Loucy (cell line): ENCODE measurements around the gene PRRC2A.

Experiments used
- H2AFZ ChIP-seq: fragments of 200-600 bp; sonication (generic); 2 replicates; pipeline ENCODE4 v1.6.0; 2016; ENCODE audit warnings: antibody characterized with exemption, mild to moderate bottlenecking, low read length, moderate library complexity
- H3F3A ChIP-seq: fragments of 200-600 bp; 2 replicates; pipeline ENCODE4 v1.6.0; 2016; ENCODE audit warnings: antibody characterized with exemption, low read depth, mild to moderate bottlenecking
- H3K27me3 ChIP-seq: fragments of 200-600 bp; sonication (generic); 2 replicates; pipeline ENCODE4 v1.6.1; 2014; ENCODE audit warnings: low read length, mild to moderate bottlenecking; ENCODE audit not compliant: insufficient read depth, poor library complexity, severe bottlenecking
- H3K36me3 ChIP-seq: fragments of 200-600 bp; sonication (generic); 2 replicates; pipeline ENCODE4 v1.6.1; 2016; ENCODE audit warnings: low read length; ENCODE audit not compliant: insufficient read depth
- H3K4me1 ChIP-seq: fragments of 200-600 bp; sonication (generic); 2 replicates; pipeline ENCODE4 v1.5.1; 2014; ENCODE audit warnings: low read length, mild to moderate bottlenecking; ENCODE audit not compliant: insufficient read depth, poor library complexity, severe bottlenecking
- H3K4me2 ChIP-seq: fragments of 200-600 bp; sonication (generic); 2 replicates; pipeline ENCODE4 v1.6.0; 2014; ENCODE audit warnings: antibody characterized with exemption, low read length, low read depth, mild to moderate bottlenecking; ENCODE audit not compliant: poor library complexity, severe bottlenecking
- H3K4me3 ChIP-seq: fragments of 200-600 bp; sonication (generic); 2 replicates; pipeline ENCODE4 v1.5.1; 2014; ENCODE audit warnings: low read length, mild to moderate bottlenecking, mixed read lengths; ENCODE audit not compliant: poor library complexity, severe bottlenecking
- H3K79me2 ChIP-seq: fragments of 200-600 bp; sonication (generic); 2 replicates; pipeline ENCODE4 v1.6.1; 2014; ENCODE audit warnings: low read length; ENCODE audit not compliant: insufficient read depth
- H3K9ac ChIP-seq: fragments of 200-600 bp; sonication (generic); 2 replicates; pipeline ENCODE4 v1.6.0; 2014; ENCODE audit warnings: mild to moderate bottlenecking, low read depth, low read length, moderate library complexity; ENCODE audit not compliant: poor library complexity, severe bottlenecking
- H3K9me2 ChIP-seq: fragments of 200-600 bp; sonication (generic); replicated peaks from 2 replicates; pipeline ENCODE4 v1.6.1; 2016; ENCODE audit warnings: low read depth, low read length, mixed read lengths
- H3K9me3 ChIP-seq: fragments of 200-600 bp; sonication (generic); 2 replicates; pipeline ENCODE4 v1.6.1; 2014; ENCODE audit warnings: mild to moderate bottlenecking, antibody characterized with exemption, low read length, low read depth; ENCODE audit not compliant: insufficient read depth
- H4K20me1 ChIP-seq: fragments of 200-600 bp; sonication (generic); 2 replicates; pipeline ENCODE4 v1.6.0; 2014; ENCODE audit warnings: antibody characterized with exemption, low read length, mild to moderate bottlenecking; ENCODE audit not compliant: insufficient read depth, poor library complexity, severe bottlenecking
- EZH2phosphoT487 ChIP-seq: fragments of 200-600 bp; IDR thresholded peaks from 2 replicates; pipeline ENCODE4 v1.6.1; 2018; ENCODE audit warnings: antibody characterized with exemption, mild to moderate bottlenecking, moderate library complexity, borderline replicate concordance
- TF ChIP-seq, protein P1 (sequence below): fragments of 200-600 bp; sonication (generic); conservative IDR thresholded peaks from 2 replicates; pipeline ENCODE4 v1.5.1; 2014; ENCODE audit warnings: mild to moderate bottlenecking, antibody characterized with exemption, low read length

The PRRC2A gene

DNA sequence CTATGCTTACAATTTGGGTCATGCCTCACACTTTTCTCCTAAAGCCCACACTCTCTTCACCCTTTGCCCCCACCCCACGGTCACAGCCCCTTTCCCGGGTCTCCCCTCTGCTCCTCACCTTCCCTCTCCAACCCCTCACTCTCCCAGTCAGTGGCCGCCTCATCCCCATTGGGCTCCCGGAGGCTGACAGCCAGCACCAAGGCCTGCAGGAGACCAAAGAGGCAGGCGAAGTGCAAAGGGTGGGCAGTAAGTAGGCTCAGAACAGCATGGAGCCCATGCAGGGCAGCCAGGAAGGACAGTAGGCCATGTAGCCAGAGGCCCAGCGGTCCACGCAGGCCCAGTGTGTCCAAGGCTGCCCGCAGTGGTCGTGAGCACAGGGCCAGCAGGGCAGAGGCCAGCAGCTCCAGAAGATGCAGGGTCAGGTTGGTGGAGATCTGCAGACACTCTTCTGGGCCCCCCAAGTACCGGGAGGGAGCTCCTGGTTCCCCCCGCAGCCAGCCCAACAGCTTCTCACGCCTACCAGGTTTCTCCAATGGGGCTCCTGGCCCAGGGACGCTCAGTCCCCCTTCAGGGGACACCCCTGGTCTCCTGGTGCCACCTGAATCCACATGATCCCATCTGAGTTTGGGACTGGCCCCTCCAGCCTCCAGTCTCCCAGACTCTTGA, 38.6 kb downstream of the PRRC2A start:
- Histone ChIP-seq H3K9me2 (no peaks in the 10 kb centered on the region), H3K4me2 (peak overlapping the region; percentile 93), H3K4me3 (peak overlapping the region; percentile 92), H2AFZ (no peak overlapping the region), H3K4me1 (peaks cover 49% of the 10 kb centered on the region), H4K20me1 (peaks cover 10% of the 10 kb centered on the region), H3K27me3 (no peaks in the 10 kb centered on the region), H3K9ac (peak overlapping the region; percentile 88), H3K36me3 (no peaks in the 10 kb centered on the region), H3F3A (0 out of 2 replicates have a peak, but pooled peaks cover 4% of the 10 kb centered on the region), H3K79me2 (peaks cover 49% of the 10 kb centered on the region), H3K9me3 (no peaks in the 10 kb centered on the region)
- TF ChIP-seq, protein P1, sequence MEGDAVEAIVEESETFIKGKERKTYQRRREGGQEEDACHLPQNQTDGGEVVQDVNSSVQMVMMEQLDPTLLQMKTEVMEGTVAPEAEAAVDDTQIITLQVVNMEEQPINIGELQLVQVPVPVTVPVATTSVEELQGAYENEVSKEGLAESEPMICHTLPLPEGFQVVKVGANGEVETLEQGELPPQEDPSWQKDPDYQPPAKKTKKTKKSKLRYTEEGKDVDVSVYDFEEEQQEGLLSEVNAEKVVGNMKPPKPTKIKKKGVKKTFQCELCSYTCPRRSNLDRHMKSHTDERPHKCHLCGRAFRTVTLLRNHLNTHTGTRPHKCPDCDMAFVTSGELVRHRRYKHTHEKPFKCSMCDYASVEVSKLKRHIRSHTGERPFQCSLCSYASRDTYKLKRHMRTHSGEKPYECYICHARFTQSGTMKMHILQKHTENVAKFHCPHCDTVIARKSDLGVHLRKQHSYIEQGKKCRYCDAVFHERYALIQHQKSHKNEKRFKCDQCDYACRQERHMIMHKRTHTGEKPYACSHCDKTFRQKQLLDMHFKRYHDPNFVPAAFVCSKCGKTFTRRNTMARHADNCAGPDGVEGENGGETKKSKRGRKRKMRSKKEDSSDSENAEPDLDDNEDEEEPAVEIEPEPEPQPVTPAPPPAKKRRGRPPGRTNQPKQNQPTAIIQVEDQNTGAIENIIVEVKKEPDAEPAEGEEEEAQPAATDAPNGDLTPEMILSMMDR: no peak
- TF ChIP-seq EZH2phosphoT487: no peak

DNA sequence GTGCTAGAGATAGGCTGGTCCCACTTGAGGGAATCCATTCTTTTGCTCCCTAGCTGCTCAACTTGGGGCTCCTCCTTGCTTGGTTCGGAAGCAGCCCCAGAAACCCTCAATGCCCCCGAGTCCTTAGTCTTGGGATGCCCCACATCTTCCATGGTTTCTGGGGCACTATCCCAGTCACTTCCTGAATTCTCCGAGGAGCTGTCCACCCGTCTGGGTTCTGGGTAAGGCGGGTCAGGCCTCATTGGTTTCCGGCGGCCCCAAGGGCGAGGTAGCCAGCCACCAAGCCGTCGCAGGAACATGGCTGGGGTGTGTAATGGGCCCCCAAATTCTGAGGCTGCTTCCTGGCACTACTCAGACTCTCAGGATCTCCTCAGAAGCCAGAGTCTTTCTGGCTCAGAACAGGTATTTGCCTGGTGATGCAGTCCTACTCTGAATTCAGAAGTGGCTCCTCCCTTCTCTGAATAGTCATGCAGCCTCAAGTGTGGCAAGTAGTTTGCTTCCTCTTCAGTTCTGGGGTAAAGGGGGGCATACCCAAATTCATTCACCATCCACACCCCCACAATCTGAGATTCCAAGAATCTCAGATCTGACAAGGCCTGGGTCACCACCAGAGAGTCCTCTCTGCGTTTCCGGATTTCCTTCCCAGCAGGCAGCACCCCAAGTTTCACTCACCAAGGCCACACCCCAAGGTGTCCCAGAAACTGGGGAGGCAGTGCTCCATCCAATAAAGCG, 39.3 kb downstream of the PRRC2A start:
- Histone ChIP-seq H3K4me1 (peaks cover 51% of the 10 kb centered on the region), H3K9ac (peak overlapping the region; percentile 88), H2AFZ (no peak overlapping the region)

DNA sequence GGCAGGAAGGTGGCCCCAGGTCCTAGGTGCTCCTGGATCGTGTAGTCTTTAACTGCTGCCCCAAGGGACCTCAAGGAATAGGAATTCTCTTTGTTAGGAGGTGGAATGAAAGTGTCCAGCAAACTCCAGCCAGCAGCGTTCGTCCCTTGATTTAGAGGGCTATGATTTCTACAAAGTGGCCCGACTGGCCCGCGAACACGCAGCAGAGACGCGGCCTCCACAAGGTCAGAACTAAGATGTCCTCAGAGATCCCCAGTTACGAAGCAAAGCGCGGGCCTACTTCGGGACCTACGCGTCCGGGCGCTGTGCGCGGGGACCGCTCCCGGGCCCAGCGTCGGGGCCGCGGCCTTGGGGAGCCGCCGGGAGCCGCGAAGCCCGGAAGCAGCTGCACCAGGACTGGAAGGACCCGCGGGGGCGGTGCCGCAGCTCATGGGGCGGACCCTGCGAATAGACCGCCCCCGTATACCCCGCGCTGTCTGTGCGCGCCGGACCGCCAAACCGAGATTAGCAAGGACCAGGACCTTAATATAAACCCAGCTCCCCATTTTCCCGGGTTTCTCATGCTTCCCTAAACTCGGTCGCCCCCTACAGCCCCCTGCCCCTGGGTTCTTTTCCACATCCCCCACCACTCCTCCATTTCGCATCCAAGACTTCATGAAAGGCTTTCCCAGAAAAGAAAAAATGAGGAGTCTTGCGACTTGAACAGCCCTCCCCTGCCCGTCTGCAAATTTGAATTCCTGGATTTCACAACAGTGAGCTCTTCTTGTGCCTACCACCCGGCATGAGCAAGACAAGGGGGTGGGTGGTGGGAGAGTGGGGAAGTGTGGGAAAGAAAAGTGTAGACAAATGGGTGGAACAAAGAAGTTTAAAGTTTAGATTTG, 40.1 kb downstream of the PRRC2A start, which contains the start of gene C6orf47:
TSS of gene C6orf47 (minus strand) at position 398 of the 881 bp plus-strand sequence. CDS start 831 bp downstream, outside the sequence.
- peak within 1 kb of the TSS; percentile 50; the same call in 1 of the 2 replicates for H2AFZ ChIP-seq
- H3K27me3 ChIP-seq: no peaks in the 10 kb centered on the region
- H3F3A ChIP-seq: no peaks in the 10 kb centered on the region
- H3K9ac ChIP-seq: peak within 1 kb of the TSS; percentile 88
- peaks cover 56% of the 10 kb centered on the region for H3K79me2 ChIP-seq
- H3K4me3 ChIP-seq: peak within 1 kb of the TSS; percentile 92
- no peaks in the 10 kb centered on the region for H3K36me3 ChIP-seq
- peaks cover 51% of the 10 kb centered on the region for H3K4me1 ChIP-seq
- no peaks in the 10 kb centered on the region for H3K9me3 ChIP-seq
- TF ChIP-seq EZH2phosphoT487: no peak
- TF ChIP-seq, protein P1: no peak
- H3K9me2 ChIP-seq: no peaks in the 10 kb centered on the region
- H4K20me1 ChIP-seq: peaks cover 10% of the 10 kb centered on the region
- peak within 1 kb of the TSS; percentile 93 for H3K4me2 ChIP-seq

More for the DNA sequence above, 39.3 kb downstream of the PRRC2A start:
- Histone ChIP-seq H3K79me2 (peaks cover 56% of the 10 kb centered on the region), H3K4me3 (peak overlapping the region; percentile 92), H4K20me1 (peaks cover 10% of the 10 kb centered on the region), H3K9me3 (no peaks in the 10 kb centered on the region), H3K9me2 (no peaks in the 10 kb centered on the region), H3K4me2 (peak overlapping the region; percentile 93), H3K27me3 (no peaks in the 10 kb centered on the region), H3K36me3 (no peaks in the 10 kb centered on the region), H3F3A (no peaks in the 10 kb centered on the region)
- TF ChIP-seq, protein P1: no peak
- no peak for TF ChIP-seq EZH2phosphoT487
